Neural cell (in vitro differentiated cells): ENCODE results near the gene PON3.

ENCODE experiments used
- TAF1 ChIP-seq: IDR thresholded peaks from 2 replicates; pipeline ENCODE4 v1.6.1; 2012; ENCODE audit warnings: low read depth
- TF ChIP-seq, protein P1 (sequence below): fragments of 450-650 bp; IDR thresholded peaks from 2 replicates; pipeline ENCODE4 v1.5.1; 2014; ENCODE audit warnings: antibody characterized with exemption, mild to moderate bottlenecking, moderate library complexity; ENCODE audit not compliant: poor library complexity, severe bottlenecking

DNA sequence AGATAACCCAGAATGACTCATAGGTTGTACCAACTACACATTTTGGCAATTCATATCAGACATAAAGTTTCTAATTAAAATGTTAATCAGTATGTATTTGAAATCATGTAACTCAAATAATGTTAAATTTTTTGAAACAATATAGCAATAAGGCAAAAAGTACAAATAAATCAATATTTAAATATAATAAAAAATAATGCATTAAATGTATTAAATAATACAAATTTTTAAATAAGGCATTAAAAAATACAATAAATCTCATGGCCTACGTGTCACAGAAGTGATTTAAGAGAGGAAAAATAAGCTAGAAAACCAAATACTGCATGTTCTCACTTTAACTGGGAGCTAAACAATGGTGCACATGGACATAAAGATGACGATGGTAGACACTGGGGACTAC, 29.5 kb upstream of the PON3 start:
- TF ChIP-seq, protein P1, sequence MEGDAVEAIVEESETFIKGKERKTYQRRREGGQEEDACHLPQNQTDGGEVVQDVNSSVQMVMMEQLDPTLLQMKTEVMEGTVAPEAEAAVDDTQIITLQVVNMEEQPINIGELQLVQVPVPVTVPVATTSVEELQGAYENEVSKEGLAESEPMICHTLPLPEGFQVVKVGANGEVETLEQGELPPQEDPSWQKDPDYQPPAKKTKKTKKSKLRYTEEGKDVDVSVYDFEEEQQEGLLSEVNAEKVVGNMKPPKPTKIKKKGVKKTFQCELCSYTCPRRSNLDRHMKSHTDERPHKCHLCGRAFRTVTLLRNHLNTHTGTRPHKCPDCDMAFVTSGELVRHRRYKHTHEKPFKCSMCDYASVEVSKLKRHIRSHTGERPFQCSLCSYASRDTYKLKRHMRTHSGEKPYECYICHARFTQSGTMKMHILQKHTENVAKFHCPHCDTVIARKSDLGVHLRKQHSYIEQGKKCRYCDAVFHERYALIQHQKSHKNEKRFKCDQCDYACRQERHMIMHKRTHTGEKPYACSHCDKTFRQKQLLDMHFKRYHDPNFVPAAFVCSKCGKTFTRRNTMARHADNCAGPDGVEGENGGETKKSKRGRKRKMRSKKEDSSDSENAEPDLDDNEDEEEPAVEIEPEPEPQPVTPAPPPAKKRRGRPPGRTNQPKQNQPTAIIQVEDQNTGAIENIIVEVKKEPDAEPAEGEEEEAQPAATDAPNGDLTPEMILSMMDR, result no peak
- TF ChIP-seq TAF1, result no peak
